ENCODE measurements around the gene DERL2. TPM values are rescaled to one million over a fixed set of nuclear protein-coding genes. Genes with fewer than 3 reads are reported as not detected.
A peak's percentile ranks its signal among the peaks of the same experiment; 100 is the strongest.

Gene DERL2
- total and polyA plus RNA-seq, 9 of the 15 experiments (the other 6 are each of a cell fraction or from before 2014, with no cell fraction given) = 11.5 to 105 (median 30.7) TPM

DNA sequence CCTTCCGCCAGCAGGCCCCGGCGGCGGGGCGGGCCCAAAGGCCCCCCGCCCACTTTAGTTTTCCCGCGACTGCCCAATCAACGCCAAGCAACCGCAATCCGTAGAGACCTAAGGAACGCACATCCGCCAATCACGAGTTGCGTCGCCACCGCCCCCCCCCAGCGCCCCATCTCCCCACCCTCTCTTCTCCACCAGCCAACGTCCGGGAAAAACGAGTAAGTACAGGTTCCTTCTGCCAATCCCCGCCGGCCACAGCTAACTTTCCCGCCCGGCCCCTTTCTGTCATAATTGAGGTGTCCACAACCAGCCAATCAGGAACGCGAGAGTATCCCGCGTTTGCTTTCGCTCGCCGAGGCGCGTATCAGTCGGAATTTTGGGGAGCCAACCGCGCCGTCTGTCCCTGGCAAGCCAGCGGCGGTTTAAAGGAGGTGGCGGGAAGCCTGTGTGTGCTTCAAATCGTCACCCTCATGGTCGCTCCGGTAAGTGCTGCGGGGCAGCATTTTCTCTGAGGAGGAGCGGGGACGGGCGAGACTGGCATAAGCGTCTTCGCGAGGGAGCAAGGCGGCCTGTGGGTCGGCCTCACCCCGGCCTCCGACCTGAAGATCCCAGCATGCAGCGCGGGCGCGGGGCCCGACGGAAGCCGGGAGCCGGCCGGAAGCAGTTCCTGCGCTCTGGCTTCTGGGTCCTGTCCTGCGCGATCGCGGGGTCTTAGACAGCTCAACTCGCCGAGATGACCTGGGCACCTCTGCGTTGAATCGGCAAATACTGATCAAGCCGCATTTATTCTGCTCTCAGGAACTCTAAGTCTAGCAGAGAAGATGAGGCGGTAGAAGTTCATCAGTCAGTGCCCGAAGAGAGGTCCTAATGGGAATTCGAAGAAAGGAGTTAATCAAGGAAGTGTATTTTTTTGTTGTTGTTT, 487 bp upstream of the DERL2 start, which contains the start of gene MIS12 (continued):
- TF ChIP-seq, protein P1, sequence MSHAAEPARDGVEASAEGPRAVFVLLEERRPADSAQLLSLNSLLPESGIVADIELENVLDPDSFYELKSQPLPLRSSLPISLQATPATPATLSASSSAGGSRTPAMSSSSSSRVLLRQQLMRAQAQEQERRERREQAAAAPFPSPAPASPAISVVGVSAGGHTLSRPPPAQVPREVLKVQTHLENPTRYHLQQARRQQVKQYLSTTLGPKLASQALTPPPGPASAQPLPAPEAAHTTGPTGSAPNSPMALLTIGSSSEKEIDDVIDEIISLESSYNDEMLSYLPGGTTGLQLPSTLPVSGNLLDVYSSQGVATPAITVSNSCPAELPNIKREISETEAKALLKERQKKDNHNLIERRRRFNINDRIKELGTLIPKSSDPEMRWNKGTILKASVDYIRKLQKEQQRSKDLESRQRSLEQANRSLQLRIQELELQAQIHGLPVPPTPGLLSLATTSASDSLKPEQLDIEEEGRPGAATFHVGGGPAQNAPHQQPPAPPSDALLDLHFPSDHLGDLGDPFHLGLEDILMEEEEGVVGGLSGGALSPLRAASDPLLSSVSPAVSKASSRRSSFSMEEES (CRISPR knock-in tag; IDR thresholded peaks at IDR 0.05) = no peak
- TF ChIP-seq FIP1L1 (IDR thresholded peaks at IDR 0.05; ENCODE audit: low read depth, low read length, poor library complexity, severe bottlenecking) = no peak
- TF ChIP-seq ZNF354B (CRISPR knock-in tag; IDR thresholded peaks at IDR 0.05) = no peak
- no peak for TF ChIP-seq CSDE1 (IDR thresholded peaks at IDR 0.05)
- no peak for TF ChIP-seq ZNF274 (IDR thresholded peaks at IDR 0.05; ENCODE audit: borderline replicate concordance, low read depth, low read length)
- no peak; the same call in 1 of the 2 replicates for TF ChIP-seq ZZZ3 (IDR thresholded peaks at IDR 0.05)
- no peak for TF ChIP-seq FOXK2 (conservative IDR thresholded peaks at IDR 0.05 in 1 of 2, IDR thresholded peaks at IDR 0.05 in 1 of 2; ENCODE audit: low read depth in 2 of 2)
- peak; percentile 67 for TF ChIP-seq TAF1 (IDR thresholded peaks at IDR 0.05; ENCODE audit: control insufficient read depth, extremely low read depth, insufficient read depth, low read length, severe bottlenecking)
- TF ChIP-seq, protein P2, sequence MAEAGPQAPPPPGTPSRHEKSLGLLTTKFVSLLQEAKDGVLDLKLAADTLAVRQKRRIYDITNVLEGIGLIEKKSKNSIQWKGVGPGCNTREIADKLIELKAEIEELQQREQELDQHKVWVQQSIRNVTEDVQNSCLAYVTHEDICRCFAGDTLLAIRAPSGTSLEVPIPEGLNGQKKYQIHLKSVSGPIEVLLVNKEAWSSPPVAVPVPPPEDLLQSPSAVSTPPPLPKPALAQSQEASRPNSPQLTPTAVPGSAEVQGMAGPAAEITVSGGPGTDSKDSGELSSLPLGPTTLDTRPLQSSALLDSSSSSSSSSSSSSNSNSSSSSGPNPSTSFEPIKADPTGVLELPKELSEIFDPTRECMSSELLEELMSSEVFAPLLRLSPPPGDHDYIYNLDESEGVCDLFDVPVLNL (CRISPR knock-in tag; IDR thresholded peaks at IDR 0.05; ENCODE audit: low read depth) = peak; percentile 87; the same call in 1 of the 2 replicates
- no peak for TF ChIP-seq ZNF224 (CRISPR knock-in tag; IDR thresholded peaks at IDR 0.05)
- TF ChIP-seq ZNF134 (CRISPR knock-in tag; conservative IDR thresholded peaks at IDR 0.05) = no peak
- TF ChIP-seq ZBTB8A (IDR thresholded peaks at IDR 0.05; ENCODE audit: partially characterized antibody) = no peak
- TF ChIP-seq, protein P3, sequence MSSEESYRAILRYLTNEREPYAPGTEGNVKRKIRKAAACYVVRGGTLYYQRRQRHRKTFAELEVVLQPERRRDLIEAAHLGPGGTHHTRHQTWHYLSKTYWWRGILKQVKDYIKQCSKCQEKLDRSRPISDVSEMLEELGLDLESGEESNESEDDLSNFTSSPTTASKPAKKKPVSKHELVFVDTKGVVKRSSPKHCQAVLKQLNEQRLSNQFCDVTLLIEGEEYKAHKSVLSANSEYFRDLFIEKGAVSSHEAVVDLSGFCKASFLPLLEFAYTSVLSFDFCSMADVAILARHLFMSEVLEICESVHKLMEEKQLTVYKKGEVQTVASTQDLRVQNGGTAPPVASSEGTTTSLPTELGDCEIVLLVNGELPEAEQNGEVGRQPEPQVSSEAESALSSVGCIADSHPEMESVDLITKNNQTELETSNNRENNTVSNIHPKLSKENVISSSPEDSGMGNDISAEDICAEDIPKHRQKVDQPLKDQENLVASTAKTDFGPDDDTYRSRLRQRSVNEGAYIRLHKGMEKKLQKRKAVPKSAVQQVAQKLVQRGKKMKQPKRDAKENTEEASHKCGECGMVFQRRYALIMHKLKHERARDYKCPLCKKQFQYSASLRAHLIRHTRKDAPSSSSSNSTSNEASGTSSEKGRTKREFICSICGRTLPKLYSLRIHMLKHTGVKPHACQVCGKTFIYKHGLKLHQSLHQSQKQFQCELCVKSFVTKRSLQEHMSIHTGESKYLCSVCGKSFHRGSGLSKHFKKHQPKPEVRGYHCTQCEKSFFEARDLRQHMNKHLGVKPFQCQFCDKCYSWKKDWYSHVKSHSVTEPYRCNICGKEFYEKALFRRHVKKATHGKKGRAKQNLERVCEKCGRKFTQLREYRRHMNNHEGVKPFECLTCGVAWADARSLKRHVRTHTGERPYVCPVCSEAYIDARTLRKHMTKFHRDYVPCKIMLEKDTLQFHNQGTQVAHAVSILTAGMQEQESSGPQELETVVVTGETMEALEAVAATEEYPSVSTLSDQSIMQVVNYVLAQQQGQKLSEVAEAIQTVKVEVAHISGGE (CRISPR knock-in tag; IDR thresholded peaks at IDR 0.05) = peak; percentile 55 to 91 (median 71); a peak in 4 of 6 replicates
- no peak for TF ChIP-seq HNRNPH1 (optimal IDR thresholded peaks at IDR 0.05; ENCODE audit: low read depth, low read length)
- no peak for TF ChIP-seq SAFB (IDR thresholded peaks at IDR 0.05; ENCODE audit: borderline replicate concordance, low read depth, low read length)
- TF ChIP-seq, protein P4, sequence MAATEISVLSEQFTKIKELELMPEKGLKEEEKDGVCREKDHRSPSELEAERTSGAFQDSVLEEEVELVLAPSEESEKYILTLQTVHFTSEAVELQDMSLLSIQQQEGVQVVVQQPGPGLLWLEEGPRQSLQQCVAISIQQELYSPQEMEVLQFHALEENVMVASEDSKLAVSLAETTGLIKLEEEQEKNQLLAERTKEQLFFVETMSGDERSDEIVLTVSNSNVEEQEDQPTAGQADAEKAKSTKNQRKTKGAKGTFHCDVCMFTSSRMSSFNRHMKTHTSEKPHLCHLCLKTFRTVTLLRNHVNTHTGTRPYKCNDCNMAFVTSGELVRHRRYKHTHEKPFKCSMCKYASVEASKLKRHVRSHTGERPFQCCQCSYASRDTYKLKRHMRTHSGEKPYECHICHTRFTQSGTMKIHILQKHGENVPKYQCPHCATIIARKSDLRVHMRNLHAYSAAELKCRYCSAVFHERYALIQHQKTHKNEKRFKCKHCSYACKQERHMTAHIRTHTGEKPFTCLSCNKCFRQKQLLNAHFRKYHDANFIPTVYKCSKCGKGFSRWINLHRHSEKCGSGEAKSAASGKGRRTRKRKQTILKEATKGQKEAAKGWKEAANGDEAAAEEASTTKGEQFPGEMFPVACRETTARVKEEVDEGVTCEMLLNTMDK (IDR thresholded peaks at IDR 0.05; ENCODE audit: borderline replicate concordance, insufficient read depth, low read depth, low read length, poor library complexity, severe bottlenecking) = no peak
- no peak for TF ChIP-seq ZNF780A (CRISPR knock-in tag; IDR thresholded peaks at IDR 0.05)
- TF ChIP-seq STAT5B (CRISPR knock-in tag; IDR thresholded peaks at IDR 0.05) = no peak
